ENCODE measurements around the gene HAGH.

HAGH gene

GRCh38 chr16:1788095-1788707, 38.4 kb downstream of the HAGH start (continued):
- no peak for TF ChIP-seq KLF9 (tag by site-specific recombination; IDR thresholded peaks at IDR 0.05; ENCODE audit: low read depth)
- no peak for TF ChIP-seq ZNF548 (tag by site-specific recombination; IDR thresholded peaks at IDR 0.05)
- TF ChIP-seq ZNF394 (tag by site-specific recombination; IDR thresholded peaks at IDR 0.05; ENCODE audit: borderline replicate concordance): no peak
- no peak for TF ChIP-seq SP2 (tag by site-specific recombination; IDR thresholded peaks at IDR 0.05)
- TF ChIP-seq ZNF362 (tag by site-specific recombination; IDR thresholded peaks at IDR 0.05): no peak
- TF ChIP-seq ZNF324 (tag by site-specific recombination; IDR thresholded peaks at IDR 0.05): no peak

- H3K27ac ChIP-seq (ENCODE audit: extremely low read depth, low read depth, low read length): no peak overlapping the region
- no peaks in the 10 kb centered on the region for H3K9me3 ChIP-seq (ENCODE audit: control insufficient read depth, insufficient read depth, low read depth, low read length)
- ChIA-PET CTCF (interaction anchor here (0.6 kb wide), 1 partner anchor 23 kb away, joined by 3 read pairs; no protein-coding TSS in a partner anchor), POLR2A (interaction anchor here (1.5 kb wide), 1 partner anchor 10 kb away, joined by 3 read pairs; no protein-coding TSS in a partner anchor)
- 0 out of 2 replicates have a peak, but pooled peaks cover 2% of the 10 kb centered on the region for H3K4me1 ChIP-seq (ENCODE audit: control insufficient read depth, insufficient read depth, low read length)
- peaks cover 11 to 60% of the 10 kb centered on the region in 2 experiments; a peak in 2 of 3 replicates for H3K36me3 ChIP-seq (ENCODE audit: control insufficient read depth in 2 of 2, insufficient read depth in 1 of 2, low read length in 2 of 2)
- H3K4me3 ChIP-seq (ENCODE audit: low read depth, low read length): no peak overlapping the region
- TF ChIP-seq ZNF623 (tag by site-specific recombination; IDR thresholded peaks at IDR 0.05): no peak
Measured at GRCh38 chr16:1787322-1788094, 39.1 kb downstream of the HAGH start.

GRCh38 chr16:1787056-1787321, 39.6 kb downstream of the HAGH start:
- H3K4me1 ChIP-seq (ENCODE audit: control insufficient read depth, insufficient read depth, low read length): 0 out of 2 replicates have a peak, but pooled peaks cover 2% of the 10 kb centered on the region
- H3K36me3 ChIP-seq (ENCODE audit: control insufficient read depth in 2 of 2, insufficient read depth in 1 of 2, low read length in 2 of 2): peaks cover 11 to 60% of the 10 kb centered on the region in 2 experiments; a peak in 2 of 3 replicates
- H3K9me3 ChIP-seq (ENCODE audit: control insufficient read depth, insufficient read depth, low read depth, low read length): no peaks in the 10 kb centered on the region
- POLR2A ChIA-PET: no interaction called here
- H3K27ac ChIP-seq (ENCODE audit: extremely low read depth, low read depth, low read length): no peak overlapping the region
- no peak for TF ChIP-seq ZNF658 (tag by site-specific recombination; IDR thresholded peaks at IDR 0.05)
- no peak for TF ChIP-seq ZNF211 (tag by site-specific recombination; IDR thresholded peaks at IDR 0.05; ENCODE audit: low read depth)
- no peak for TF ChIP-seq SP3 (tag by site-specific recombination; IDR thresholded peaks at IDR 0.05)
- TF ChIP-seq YY1 (tag by site-specific recombination; IDR thresholded peaks at IDR 0.05): no peak
- TF ChIP-seq MEIS1 (CRISPR knock-in tag; IDR thresholded peaks at IDR 0.05; ENCODE audit: borderline replicate concordance): no peak
- no peak for TF ChIP-seq ZNF341 (tag by site-specific recombination; IDR thresholded peaks at IDR 0.05; ENCODE audit: low read depth)
- no peak for TF ChIP-seq TCF7L2 (IDR thresholded peaks at IDR 0.05; ENCODE audit: borderline replicate concordance, low read depth, low read length)
- TF ChIP-seq KLF8 (tag by site-specific recombination; IDR thresholded peaks at IDR 0.05): no peak
- TF ChIP-seq ZNF530 (tag by site-specific recombination; IDR thresholded peaks at IDR 0.05; ENCODE audit: low read depth): no peak
- TF ChIP-seq ZNF132 (tag by site-specific recombination; IDR thresholded peaks at IDR 0.05; ENCODE audit: borderline replicate concordance): no peak
- TF ChIP-seq ZNF18 (tag by site-specific recombination; IDR thresholded peaks at IDR 0.05): no peak
- TF ChIP-seq ZNF10 (tag by site-specific recombination; IDR thresholded peaks at IDR 0.05): no peak
- CTCF ChIA-PET: interaction anchor here (0.6 kb wide), 1 partner anchor 24 kb away, joined by 3 read pairs; no protein-coding TSS in a partner anchor
- H3K4me3 ChIP-seq (ENCODE audit: low read depth, low read length): no peak overlapping the region

Measured in HEK293 (cell line).